H1 (cell line): ENCODE measurements around the gene IL32. TPM values are rescaled to one million over a fixed set of nuclear protein-coding genes. Genes with fewer than 3 reads are reported as not detected.
A peak's percentile ranks its signal among the peaks of the same experiment; 100 is the strongest.

Experiments
- BRCA1 ChIP-seq: IDR thresholded peaks from 2 replicates; pipeline ENCODE4 v1.6.1; 2012; ENCODE audit warnings: low read depth, low read length, improper control_type of control experiment
- MAX ChIP-seq: IDR thresholded peaks from 2 replicates; pipeline ENCODE4 v1.6.1; 2012; ENCODE audit warnings: inconsistent platforms
- SRF ChIP-seq: IDR thresholded peaks from 2 replicates; pipeline ENCODE4 v1.6.1; 2011; ENCODE audit warnings: mild to moderate bottlenecking, low read depth, low read length, moderate library complexity
- TAF1 ChIP-seq: IDR thresholded peaks from 2 replicates; pipeline ENCODE4 v1.6.1; 2011; ENCODE audit warnings: mild to moderate bottlenecking, low read depth, low read length
- polyA plus RNA-seq, 7 experiments: library from polyadenylated mRNA; depleted of rRNA in 3 of 7; stranded (reverse) in 5 of 7; unstranded in 2 of 7; fragments of >200 nt in 5 of 7; fragments of 200-250 nt in 2 of 7; gene quantifications; 1 replicate in 5 of 7; 2 replicates in 1 of 7; 4 replicates in 1 of 7; pipeline versions ENCODE4 v1.2.1 to v1.2.3, GENCODE V29; 2011 to 2013; ENCODE audit warnings: missing spikeins in 2 of 7, mixed read lengths in 2 of 7
- total RNA-seq: library from RNA; stranded (reverse); fragmentation: NEBNext Ultra II Directional; extraction: Animal tissue kit (Norgen Biotek cat#: 25700); gene quantifications from 2 replicates; pipeline ENCODE4 v1.2.1, GENCODE V29; 2021
- TF ChIP-seq, protein P1 (sequence below): fragments of 300-600 bp; sonication (generic); IDR thresholded peaks from 2 replicates; pipeline ENCODE4 v1.7.1; 2012; ENCODE audit warnings: low read length, moderate library complexity, mild to moderate bottlenecking, inconsistent platforms; ENCODE audit not compliant: insufficient replicate concordance

The IL32 gene
- total and polyA plus RNA-seq, 2 of the 8 experiments (the other 6 are each of a cell fraction or from before 2014, with no cell fraction given), result 2.7 to 5.0 TPM

DNA sequence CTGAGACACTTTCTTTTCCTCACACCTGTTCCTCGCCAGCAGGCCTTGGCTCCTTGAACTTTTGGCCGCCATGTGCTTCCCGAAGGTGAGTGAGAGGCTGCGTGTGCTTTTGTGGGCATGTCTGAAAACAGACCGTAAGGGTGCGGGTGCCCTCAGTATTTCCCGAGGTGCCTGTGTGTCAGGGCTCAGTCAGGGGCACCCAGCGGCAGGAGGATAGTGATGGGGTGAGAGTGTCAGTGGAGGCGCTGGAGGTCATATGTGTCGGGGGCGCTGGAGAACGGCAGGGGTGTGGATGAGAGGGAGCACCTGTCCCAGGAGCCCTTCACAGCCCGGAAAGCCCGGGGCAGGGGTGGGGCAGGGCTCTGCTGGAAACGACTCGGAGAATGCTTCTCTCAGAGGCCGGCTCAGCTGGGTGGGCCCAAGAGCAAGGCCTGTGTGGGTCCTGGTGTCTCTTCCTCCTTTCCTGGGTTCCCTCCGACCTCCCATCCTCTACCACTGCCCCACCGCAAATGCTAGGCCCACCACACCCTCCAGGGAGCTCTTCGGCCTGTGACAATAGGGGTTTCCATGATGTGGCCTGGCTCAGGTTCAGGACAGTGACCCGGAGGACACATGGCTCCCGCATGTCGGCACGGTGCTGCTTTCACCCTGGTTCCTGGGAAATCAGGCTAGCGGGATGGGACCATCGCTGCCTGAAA lies 451 bp downstream of the IL32 start (continued):
- TF ChIP-seq, protein P1, sequence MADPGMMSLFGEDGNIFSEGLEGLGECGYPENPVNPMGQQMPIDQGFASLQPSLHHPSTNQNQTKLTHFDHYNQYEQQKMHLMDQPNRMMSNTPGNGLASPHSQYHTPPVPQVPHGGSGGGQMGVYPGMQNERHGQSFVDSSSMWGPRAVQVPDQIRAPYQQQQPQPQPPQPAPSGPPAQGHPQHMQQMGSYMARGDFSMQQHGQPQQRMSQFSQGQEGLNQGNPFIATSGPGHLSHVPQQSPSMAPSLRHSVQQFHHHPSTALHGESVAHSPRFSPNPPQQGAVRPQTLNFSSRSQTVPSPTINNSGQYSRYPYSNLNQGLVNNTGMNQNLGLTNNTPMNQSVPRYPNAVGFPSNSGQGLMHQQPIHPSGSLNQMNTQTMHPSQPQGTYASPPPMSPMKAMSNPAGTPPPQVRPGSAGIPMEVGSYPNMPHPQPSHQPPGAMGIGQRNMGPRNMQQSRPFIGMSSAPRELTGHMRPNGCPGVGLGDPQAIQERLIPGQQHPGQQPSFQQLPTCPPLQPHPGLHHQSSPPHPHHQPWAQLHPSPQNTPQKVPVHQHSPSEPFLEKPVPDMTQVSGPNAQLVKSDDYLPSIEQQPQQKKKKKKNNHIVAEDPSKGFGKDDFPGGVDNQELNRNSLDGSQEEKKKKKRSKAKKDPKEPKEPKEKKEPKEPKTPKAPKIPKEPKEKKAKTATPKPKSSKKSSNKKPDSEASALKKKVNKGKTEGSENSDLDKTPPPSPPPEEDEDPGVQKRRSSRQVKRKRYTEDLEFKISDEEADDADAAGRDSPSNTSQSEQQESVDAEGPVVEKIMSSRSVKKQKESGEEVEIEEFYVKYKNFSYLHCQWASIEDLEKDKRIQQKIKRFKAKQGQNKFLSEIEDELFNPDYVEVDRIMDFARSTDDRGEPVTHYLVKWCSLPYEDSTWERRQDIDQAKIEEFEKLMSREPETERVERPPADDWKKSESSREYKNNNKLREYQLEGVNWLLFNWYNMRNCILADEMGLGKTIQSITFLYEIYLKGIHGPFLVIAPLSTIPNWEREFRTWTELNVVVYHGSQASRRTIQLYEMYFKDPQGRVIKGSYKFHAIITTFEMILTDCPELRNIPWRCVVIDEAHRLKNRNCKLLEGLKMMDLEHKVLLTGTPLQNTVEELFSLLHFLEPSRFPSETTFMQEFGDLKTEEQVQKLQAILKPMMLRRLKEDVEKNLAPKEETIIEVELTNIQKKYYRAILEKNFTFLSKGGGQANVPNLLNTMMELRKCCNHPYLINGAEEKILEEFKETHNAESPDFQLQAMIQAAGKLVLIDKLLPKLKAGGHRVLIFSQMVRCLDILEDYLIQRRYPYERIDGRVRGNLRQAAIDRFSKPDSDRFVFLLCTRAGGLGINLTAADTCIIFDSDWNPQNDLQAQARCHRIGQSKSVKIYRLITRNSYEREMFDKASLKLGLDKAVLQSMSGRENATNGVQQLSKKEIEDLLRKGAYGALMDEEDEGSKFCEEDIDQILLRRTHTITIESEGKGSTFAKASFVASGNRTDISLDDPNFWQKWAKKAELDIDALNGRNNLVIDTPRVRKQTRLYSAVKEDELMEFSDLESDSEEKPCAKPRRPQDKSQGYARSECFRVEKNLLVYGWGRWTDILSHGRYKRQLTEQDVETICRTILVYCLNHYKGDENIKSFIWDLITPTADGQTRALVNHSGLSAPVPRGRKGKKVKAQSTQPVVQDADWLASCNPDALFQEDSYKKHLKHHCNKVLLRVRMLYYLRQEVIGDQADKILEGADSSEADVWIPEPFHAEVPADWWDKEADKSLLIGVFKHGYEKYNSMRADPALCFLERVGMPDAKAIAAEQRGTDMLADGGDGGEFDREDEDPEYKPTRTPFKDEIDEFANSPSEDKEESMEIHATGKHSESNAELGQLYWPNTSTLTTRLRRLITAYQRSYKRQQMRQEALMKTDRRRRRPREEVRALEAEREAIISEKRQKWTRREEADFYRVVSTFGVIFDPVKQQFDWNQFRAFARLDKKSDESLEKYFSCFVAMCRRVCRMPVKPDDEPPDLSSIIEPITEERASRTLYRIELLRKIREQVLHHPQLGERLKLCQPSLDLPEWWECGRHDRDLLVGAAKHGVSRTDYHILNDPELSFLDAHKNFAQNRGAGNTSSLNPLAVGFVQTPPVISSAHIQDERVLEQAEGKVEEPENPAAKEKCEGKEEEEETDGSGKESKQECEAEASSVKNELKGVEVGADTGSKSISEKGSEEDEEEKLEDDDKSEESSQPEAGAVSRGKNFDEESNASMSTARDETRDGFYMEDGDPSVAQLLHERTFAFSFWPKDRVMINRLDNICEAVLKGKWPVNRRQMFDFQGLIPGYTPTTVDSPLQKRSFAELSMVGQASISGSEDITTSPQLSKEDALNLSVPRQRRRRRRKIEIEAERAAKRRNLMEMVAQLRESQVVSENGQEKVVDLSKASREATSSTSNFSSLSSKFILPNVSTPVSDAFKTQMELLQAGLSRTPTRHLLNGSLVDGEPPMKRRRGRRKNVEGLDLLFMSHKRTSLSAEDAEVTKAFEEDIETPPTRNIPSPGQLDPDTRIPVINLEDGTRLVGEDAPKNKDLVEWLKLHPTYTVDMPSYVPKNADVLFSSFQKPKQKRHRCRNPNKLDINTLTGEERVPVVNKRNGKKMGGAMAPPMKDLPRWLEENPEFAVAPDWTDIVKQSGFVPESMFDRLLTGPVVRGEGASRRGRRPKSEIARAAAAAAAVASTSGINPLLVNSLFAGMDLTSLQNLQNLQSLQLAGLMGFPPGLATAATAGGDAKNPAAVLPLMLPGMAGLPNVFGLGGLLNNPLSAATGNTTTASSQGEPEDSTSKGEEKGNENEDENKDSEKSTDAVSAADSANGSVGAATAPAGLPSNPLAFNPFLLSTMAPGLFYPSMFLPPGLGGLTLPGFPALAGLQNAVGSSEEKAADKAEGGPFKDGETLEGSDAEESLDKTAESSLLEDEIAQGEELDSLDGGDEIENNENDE, result no peak
- TF ChIP-seq MAX (peak; percentile 68), BRCA1 (no peak), SRF (no peak), TAF1 (no peak)
